ENCODE measurements around the gene ABHD8.

DNA sequence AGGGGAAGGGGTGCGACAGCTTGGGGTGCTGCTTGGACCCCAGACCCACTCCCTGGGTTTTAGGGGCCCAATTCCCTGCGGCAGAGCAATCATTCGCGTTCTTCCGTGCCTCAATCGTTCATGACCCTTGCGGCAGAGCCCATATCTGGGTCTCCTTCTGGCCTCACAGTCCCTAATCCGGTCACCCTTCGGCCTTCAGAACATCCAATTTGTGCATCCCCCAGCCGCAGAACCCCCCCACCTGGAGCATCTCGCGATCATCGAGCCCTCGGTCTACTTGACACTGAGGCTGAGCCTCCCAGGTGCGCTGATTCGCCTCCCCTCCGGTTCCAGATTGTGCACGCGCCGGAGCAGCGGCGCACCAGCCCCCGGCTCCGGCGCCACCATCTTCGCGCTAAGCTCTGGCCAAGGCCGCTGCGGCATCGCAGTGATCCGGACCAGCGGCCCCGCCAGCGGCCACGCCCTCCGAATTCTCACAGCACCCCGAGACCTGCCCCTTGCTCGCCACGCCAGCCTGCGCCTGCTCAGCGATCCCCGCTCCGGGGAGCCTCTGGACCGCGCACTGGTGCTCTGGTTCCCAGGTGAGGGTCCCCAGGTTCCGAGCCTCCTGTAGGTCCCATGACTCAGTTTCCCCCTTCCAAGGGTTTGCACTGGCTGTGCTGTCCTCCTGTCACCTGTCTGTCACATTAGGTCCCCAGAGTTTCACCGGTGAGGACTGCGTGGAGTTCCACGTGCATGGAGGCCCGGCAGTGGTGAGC is 34.6 kb upstream of the ABHD8 start:
- TF ChIP-seq POLR2AphosphoS5 (IDR thresholded peaks at IDR 0.05; ENCODE audit: low read depth) (no peak), ZNF114 (CRISPR knock-in tag; IDR thresholded peaks at IDR 0.05) (no peak), EZH2 (IDR thresholded peaks at IDR 0.05; ENCODE audit: low read depth, unreplicated experiment) (no peak), EZH2phosphoT487 (IDR thresholded peaks at IDR 0.05; ENCODE audit: unreplicated experiment) (no peak), JUNB (IDR thresholded peaks at IDR 0.05; ENCODE audit: unreplicated experiment) (no peak), CREB1 (CRISPR knock-in tag; IDR thresholded peaks at IDR 0.05; ENCODE audit: low read depth) (no peak), STAT1 (IDR thresholded peaks at IDR 0.05; ENCODE audit: unreplicated experiment) (no peak)
- TF ChIP-seq, protein P1, sequence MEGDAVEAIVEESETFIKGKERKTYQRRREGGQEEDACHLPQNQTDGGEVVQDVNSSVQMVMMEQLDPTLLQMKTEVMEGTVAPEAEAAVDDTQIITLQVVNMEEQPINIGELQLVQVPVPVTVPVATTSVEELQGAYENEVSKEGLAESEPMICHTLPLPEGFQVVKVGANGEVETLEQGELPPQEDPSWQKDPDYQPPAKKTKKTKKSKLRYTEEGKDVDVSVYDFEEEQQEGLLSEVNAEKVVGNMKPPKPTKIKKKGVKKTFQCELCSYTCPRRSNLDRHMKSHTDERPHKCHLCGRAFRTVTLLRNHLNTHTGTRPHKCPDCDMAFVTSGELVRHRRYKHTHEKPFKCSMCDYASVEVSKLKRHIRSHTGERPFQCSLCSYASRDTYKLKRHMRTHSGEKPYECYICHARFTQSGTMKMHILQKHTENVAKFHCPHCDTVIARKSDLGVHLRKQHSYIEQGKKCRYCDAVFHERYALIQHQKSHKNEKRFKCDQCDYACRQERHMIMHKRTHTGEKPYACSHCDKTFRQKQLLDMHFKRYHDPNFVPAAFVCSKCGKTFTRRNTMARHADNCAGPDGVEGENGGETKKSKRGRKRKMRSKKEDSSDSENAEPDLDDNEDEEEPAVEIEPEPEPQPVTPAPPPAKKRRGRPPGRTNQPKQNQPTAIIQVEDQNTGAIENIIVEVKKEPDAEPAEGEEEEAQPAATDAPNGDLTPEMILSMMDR (conservative IDR thresholded peaks at IDR 0.05; ENCODE audit: low read depth in 2 of 2): no peak
- TF ChIP-seq, protein P2, sequence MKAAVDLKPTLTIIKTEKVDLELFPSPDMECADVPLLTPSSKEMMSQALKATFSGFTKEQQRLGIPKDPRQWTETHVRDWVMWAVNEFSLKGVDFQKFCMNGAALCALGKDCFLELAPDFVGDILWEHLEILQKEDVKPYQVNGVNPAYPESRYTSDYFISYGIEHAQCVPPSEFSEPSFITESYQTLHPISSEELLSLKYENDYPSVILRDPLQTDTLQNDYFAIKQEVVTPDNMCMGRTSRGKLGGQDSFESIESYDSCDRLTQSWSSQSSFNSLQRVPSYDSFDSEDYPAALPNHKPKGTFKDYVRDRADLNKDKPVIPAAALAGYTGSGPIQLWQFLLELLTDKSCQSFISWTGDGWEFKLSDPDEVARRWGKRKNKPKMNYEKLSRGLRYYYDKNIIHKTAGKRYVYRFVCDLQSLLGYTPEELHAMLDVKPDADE (IDR thresholded peaks at IDR 0.05): no peak; the same call in 1 of the 2 replicates
- TF ChIP-seq, protein P3, sequence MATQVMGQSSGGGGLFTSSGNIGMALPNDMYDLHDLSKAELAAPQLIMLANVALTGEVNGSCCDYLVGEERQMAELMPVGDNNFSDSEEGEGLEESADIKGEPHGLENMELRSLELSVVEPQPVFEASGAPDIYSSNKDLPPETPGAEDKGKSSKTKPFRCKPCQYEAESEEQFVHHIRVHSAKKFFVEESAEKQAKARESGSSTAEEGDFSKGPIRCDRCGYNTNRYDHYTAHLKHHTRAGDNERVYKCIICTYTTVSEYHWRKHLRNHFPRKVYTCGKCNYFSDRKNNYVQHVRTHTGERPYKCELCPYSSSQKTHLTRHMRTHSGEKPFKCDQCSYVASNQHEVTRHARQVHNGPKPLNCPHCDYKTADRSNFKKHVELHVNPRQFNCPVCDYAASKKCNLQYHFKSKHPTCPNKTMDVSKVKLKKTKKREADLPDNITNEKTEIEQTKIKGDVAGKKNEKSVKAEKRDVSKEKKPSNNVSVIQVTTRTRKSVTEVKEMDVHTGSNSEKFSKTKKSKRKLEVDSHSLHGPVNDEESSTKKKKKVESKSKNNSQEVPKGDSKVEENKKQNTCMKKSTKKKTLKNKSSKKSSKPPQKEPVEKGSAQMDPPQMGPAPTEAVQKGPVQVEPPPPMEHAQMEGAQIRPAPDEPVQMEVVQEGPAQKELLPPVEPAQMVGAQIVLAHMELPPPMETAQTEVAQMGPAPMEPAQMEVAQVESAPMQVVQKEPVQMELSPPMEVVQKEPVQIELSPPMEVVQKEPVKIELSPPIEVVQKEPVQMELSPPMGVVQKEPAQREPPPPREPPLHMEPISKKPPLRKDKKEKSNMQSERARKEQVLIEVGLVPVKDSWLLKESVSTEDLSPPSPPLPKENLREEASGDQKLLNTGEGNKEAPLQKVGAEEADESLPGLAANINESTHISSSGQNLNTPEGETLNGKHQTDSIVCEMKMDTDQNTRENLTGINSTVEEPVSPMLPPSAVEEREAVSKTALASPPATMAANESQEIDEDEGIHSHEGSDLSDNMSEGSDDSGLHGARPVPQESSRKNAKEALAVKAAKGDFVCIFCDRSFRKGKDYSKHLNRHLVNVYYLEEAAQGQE (IDR thresholded peaks at IDR 0.05; ENCODE audit: unreplicated experiment): no peak
